GM23338 (cell line): ENCODE results near the gene USP28.

Experiments used
- CREB1 ChIP-seq: fragments of 250-450 bp; sonication (Bioruptor Pico); IDR thresholded peaks from 2 replicates; pipeline ENCODE4 v1.5.0; 2020; ENCODE audit warnings: low read depth, mild to moderate bottlenecking, moderate library complexity
- EZH2 ChIP-seq: fragments of 200-600 bp; sonication (generic); IDR thresholded peaks from one replicate; pipeline ENCODE4 v1.8.0; 2017; ENCODE audit warnings: antibody characterized with exemption, mild to moderate bottlenecking, low read depth; ENCODE audit not compliant: unreplicated experiment
- EZH2phosphoT487 ChIP-seq: fragments of 200-600 bp; sonication (generic); IDR thresholded peaks from one replicate; pipeline ENCODE4 v1.8.1; 2018; ENCODE audit warnings: antibody characterized with exemption; ENCODE audit not compliant: unreplicated experiment
- JUNB ChIP-seq: IDR thresholded peaks from one replicate; pipeline ENCODE4 v1.6.1; 2016; ENCODE audit warnings: antibody characterized with exemption; ENCODE audit not compliant: unreplicated experiment
- NANOG ChIP-seq: IDR thresholded peaks from 2 replicates; pipeline ENCODE4 v1.6.1; 2016; ENCODE audit warnings: antibody characterized with exemption, borderline replicate concordance
- POLR2AphosphoS5 ChIP-seq: IDR thresholded peaks from 2 replicates; pipeline ENCODE4 v1.6.1; 2016; ENCODE audit warnings: antibody characterized with exemption, low read depth
- STAT1 ChIP-seq: IDR thresholded peaks from one replicate; pipeline ENCODE4 v1.6.1; 2016; ENCODE audit warnings: antibody characterized with exemption; ENCODE audit not compliant: unreplicated experiment
- ZNF114 ChIP-seq: fragments of 250-450 bp; sonication (Bioruptor Pico); IDR thresholded peaks from 2 replicates; pipeline ENCODE4 v1.5.0; 2020; ENCODE audit warnings: mild to moderate bottlenecking, moderate library complexity
- ZNF331 ChIP-seq: fragments of 250-450 bp; sonication (Bioruptor Pico); IDR thresholded peaks from 2 replicates; pipeline ENCODE4 v1.5.0; 2020; ENCODE audit warnings: low read depth, mild to moderate bottlenecking, moderate library complexity
- TF ChIP-seq, protein P1 (sequence below), 2 experiments: fragments of 200-600 bp in 1 of 2; sonication (generic) in 1 of 2; conservative IDR thresholded peaks; 2 replicates each; pipeline versions ENCODE4 v1.5.1 to v1.6.1; 2016 to 2017; ENCODE audit warnings: antibody characterized with exemption in 2 of 2, low read depth in 2 of 2, mild to moderate bottlenecking in 2 of 2, moderate library complexity in 1 of 2
- TF ChIP-seq, protein P2 (sequence below): IDR thresholded peaks from 2 replicates; pipeline ENCODE4 v1.6.1; 2016; ENCODE audit warnings: antibody characterized with exemption
- TF ChIP-seq, protein P3 (sequence below): IDR thresholded peaks from one replicate; pipeline ENCODE4 v1.6.1; 2018; ENCODE audit warnings: antibody characterized with exemption; ENCODE audit not compliant: unreplicated experiment
- TF ChIP-seq, protein P4 (sequence below): fragments of 250-450 bp; sonication (Bioruptor Pico); IDR thresholded peaks from 2 replicates; pipeline ENCODE4 v1.5.0; 2020; ENCODE audit warnings: mild to moderate bottlenecking, moderate library complexity

DNA sequence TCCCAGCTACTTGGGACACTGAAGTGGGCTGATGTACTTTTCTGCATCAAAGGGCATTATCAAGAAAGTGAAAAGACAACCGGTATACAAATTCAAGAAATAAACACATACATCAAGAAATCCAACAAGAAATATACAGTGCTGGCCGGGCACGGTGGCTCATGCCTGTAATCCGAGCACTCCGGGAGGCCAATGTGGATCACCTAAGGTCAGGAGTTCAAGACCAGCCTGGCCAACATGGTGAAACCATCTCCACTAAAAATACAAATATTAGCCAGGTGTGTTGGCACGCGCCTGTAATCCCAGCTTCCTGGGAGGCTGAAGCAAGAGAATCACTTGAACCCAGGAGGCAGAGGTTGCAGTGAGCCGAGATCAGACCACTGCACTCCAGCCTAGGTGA is 9.5 kb downstream of the USP28 start:
- TF ChIP-seq, protein P1, sequence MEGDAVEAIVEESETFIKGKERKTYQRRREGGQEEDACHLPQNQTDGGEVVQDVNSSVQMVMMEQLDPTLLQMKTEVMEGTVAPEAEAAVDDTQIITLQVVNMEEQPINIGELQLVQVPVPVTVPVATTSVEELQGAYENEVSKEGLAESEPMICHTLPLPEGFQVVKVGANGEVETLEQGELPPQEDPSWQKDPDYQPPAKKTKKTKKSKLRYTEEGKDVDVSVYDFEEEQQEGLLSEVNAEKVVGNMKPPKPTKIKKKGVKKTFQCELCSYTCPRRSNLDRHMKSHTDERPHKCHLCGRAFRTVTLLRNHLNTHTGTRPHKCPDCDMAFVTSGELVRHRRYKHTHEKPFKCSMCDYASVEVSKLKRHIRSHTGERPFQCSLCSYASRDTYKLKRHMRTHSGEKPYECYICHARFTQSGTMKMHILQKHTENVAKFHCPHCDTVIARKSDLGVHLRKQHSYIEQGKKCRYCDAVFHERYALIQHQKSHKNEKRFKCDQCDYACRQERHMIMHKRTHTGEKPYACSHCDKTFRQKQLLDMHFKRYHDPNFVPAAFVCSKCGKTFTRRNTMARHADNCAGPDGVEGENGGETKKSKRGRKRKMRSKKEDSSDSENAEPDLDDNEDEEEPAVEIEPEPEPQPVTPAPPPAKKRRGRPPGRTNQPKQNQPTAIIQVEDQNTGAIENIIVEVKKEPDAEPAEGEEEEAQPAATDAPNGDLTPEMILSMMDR (conservative IDR thresholded peaks at IDR 0.05; ENCODE audit: low read depth in 2 of 2) = no peak
- TF ChIP-seq POLR2AphosphoS5 = no peak
- TF ChIP-seq ZNF331 (CRISPR knock-in tag) = no peak
- TF ChIP-seq EZH2 = no peak
- no peak for TF ChIP-seq EZH2phosphoT487
- TF ChIP-seq JUNB = no peak
- TF ChIP-seq STAT1 = no peak
- TF ChIP-seq, protein P2, sequence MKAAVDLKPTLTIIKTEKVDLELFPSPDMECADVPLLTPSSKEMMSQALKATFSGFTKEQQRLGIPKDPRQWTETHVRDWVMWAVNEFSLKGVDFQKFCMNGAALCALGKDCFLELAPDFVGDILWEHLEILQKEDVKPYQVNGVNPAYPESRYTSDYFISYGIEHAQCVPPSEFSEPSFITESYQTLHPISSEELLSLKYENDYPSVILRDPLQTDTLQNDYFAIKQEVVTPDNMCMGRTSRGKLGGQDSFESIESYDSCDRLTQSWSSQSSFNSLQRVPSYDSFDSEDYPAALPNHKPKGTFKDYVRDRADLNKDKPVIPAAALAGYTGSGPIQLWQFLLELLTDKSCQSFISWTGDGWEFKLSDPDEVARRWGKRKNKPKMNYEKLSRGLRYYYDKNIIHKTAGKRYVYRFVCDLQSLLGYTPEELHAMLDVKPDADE = no peak
- TF ChIP-seq, protein P3, sequence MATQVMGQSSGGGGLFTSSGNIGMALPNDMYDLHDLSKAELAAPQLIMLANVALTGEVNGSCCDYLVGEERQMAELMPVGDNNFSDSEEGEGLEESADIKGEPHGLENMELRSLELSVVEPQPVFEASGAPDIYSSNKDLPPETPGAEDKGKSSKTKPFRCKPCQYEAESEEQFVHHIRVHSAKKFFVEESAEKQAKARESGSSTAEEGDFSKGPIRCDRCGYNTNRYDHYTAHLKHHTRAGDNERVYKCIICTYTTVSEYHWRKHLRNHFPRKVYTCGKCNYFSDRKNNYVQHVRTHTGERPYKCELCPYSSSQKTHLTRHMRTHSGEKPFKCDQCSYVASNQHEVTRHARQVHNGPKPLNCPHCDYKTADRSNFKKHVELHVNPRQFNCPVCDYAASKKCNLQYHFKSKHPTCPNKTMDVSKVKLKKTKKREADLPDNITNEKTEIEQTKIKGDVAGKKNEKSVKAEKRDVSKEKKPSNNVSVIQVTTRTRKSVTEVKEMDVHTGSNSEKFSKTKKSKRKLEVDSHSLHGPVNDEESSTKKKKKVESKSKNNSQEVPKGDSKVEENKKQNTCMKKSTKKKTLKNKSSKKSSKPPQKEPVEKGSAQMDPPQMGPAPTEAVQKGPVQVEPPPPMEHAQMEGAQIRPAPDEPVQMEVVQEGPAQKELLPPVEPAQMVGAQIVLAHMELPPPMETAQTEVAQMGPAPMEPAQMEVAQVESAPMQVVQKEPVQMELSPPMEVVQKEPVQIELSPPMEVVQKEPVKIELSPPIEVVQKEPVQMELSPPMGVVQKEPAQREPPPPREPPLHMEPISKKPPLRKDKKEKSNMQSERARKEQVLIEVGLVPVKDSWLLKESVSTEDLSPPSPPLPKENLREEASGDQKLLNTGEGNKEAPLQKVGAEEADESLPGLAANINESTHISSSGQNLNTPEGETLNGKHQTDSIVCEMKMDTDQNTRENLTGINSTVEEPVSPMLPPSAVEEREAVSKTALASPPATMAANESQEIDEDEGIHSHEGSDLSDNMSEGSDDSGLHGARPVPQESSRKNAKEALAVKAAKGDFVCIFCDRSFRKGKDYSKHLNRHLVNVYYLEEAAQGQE = no peak
- TF ChIP-seq CREB1 (CRISPR knock-in tag) = no peak
- no peak for TF ChIP-seq ZNF114 (CRISPR knock-in tag)
- no peak for TF ChIP-seq NANOG
- TF ChIP-seq, protein P4, sequence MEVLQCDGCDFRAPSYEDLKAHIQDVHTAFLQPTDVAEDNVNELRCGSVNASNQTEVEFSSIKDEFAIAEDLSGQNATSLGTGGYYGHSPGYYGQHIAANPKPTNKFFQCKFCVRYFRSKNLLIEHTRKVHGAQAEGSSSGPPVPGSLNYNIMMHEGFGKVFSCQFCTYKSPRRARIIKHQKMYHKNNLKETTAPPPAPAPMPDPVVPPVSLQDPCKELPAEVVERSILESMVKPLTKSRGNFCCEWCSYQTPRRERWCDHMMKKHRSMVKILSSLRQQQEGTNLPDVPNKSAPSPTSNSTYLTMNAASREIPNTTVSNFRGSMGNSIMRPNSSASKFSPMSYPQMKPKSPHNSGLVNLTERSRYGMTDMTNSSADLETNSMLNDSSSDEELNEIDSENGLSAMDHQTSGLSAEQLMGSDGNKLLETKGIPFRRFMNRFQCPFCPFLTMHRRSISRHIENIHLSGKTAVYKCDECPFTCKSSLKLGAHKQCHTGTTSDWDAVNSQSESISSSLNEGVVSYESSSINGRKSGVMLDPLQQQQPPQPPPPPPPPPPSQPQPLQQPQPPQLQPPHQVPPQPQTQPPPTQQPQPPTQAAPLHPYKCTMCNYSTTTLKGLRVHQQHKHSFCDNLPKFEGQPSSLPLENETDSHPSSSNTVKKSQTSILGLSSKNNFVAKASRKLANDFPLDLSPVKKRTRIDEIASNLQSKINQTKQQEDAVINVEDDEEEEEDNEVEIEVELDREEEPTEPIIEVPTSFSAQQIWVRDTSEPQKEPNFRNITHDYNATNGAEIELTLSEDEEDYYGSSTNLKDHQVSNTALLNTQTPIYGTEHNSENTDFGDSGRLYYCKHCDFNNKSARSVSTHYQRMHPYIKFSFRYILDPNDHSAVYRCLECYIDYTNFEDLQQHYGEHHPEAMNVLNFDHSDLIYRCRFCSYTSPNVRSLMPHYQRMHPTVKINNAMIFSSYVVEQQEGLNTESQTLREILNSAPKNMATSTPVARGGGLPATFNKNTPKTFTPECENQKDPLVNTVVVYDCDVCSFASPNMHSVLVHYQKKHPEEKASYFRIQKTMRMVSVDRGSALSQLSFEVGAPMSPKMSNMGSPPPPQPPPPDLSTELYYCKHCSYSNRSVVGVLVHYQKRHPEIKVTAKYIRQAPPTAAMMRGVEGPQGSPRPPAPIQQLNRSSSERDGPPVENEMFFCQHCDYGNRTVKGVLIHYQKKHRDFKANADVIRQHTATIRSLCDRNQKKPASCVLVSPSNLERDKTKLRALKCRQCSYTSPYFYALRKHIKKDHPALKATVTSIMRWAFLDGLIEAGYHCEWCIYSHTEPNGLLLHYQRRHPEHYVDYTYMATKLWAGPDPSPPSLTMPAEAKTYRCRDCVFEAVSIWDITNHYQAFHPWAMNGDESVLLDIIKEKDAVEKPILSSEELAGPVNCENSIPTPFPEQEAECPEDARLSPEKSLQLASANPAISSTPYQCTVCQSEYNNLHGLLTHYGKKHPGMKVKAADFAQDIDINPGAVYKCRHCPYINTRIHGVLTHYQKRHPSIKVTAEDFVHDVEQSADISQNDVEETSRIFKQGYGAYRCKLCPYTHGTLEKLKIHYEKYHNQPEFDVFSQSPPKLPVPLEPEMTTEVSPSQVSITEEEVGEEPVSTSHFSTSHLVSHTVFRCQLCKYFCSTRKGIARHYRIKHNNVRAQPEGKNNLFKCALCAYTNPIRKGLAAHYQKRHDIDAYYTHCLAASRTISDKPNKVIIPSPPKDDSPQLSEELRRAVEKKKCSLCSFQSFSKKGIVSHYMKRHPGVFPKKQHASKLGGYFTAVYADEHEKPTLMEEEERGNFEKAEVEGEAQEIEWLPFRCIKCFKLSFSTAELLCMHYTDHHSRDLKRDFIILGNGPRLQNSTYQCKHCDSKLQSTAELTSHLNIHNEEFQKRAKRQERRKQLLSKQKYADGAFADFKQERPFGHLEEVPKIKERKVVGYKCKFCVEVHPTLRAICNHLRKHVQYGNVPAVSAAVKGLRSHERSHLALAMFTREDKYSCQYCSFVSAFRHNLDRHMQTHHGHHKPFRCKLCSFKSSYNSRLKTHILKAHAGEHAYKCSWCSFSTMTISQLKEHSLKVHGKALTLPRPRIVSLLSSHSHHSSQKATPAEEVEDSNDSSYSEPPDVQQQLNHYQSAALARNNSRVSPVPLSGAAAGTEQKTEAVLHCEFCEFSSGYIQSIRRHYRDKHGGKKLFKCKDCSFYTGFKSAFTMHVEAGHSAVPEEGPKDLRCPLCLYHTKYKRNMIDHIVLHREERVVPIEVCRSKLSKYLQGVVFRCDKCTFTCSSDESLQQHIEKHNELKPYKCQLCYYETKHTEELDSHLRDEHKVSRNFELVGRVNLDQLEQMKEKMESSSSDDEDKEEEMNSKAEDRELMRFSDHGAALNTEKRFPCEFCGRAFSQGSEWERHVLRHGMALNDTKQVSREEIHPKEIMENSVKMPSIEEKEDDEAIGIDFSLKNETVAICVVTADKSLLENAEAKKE (CRISPR knock-in tag) = no peak
